ENCODE results near the gene MYLIP.

DNA sequence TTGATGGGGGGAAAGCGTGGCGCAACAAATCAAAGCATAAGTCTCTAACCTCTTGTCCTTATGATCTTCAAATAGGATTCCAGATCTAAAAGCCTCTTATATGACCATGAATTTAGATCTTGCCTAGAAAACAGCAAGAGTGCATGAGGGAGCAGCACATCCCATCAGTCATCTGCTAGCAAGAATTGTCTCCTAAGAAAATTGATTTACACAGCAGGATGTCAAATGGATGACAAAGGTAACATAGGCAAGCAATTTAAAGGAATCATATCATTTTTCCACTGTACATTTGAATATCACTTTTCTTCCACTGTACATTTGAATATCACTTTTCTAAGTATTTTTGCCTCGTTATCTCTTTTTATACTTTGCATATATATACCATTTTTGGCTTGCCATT, 7.5 kb upstream of the MYLIP start:
- TF ChIP-seq, protein P1, sequence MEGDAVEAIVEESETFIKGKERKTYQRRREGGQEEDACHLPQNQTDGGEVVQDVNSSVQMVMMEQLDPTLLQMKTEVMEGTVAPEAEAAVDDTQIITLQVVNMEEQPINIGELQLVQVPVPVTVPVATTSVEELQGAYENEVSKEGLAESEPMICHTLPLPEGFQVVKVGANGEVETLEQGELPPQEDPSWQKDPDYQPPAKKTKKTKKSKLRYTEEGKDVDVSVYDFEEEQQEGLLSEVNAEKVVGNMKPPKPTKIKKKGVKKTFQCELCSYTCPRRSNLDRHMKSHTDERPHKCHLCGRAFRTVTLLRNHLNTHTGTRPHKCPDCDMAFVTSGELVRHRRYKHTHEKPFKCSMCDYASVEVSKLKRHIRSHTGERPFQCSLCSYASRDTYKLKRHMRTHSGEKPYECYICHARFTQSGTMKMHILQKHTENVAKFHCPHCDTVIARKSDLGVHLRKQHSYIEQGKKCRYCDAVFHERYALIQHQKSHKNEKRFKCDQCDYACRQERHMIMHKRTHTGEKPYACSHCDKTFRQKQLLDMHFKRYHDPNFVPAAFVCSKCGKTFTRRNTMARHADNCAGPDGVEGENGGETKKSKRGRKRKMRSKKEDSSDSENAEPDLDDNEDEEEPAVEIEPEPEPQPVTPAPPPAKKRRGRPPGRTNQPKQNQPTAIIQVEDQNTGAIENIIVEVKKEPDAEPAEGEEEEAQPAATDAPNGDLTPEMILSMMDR (IDR thresholded peaks at IDR 0.05): no peak
- no peak for TF ChIP-seq POLR2A (IDR thresholded peaks at IDR 0.05; ENCODE audit: low read depth)
